Nephron (organoid): ENCODE results near the gene ZNF571.

Source experiments
- H3K27ac Mint-ChIP-seq, 3 experiments: 2 replicates each; pipeline ENCODE4 v1.8.0; 2020; ENCODE audit warnings: mixed read lengths in 3 of 3, mild to moderate bottlenecking in 2 of 3, moderate library complexity in 1 of 3
- H3K27me3 Mint-ChIP-seq: 2 replicates; pipeline ENCODE4 v1.8.0; 2021; ENCODE audit warnings: low read depth, mild to moderate bottlenecking, moderate library complexity, mixed read lengths
- H3K36me3 Mint-ChIP-seq: 2 replicates; pipeline ENCODE4 v1.8.0; 2020; ENCODE audit warnings: low read depth, mixed read lengths
- H3K4me1 Mint-ChIP-seq: 2 replicates; pipeline ENCODE4 v1.8.0; 2020; ENCODE audit warnings: mixed read lengths
- H3K4me3 Mint-ChIP-seq, 3 experiments: 2 replicates each; pipeline ENCODE4 v1.8.0; 2020; ENCODE audit warnings: mild to moderate bottlenecking in 3 of 3, mixed read lengths in 3 of 3, moderate library complexity in 2 of 3
- H3K9me3 Mint-ChIP-seq: 2 replicates; pipeline ENCODE4 v1.8.0; 2020; ENCODE audit warnings: mixed read lengths
- TF ChIP-seq, protein P1 (sequence below), 3 experiments: fragments of 200-600 bp; sonication (generic); IDR thresholded peaks; one replicate each; pipeline ENCODE4 v1.5.0; 2021; ENCODE audit warnings: antibody characterized with exemption in 3 of 3; ENCODE audit not compliant: unreplicated experiment in 3 of 3

Gene ZNF571

DNA sequence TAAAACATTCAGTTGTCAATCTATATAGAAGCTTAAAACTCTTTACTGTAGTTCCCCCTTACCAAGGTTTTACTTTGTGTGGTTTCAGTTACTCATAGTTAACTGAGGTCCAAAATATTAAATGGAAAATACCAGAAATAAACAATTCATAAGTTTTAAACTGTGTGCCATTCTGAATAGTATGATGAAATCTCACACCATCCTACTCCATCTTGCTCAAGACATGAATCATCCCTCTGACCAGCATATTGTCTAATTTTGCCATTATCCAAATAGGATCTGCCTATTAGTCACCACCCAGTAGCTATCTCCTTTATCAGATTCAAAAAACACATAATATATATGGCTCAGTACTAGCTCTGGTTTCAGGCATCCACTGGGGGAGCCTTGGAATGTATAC, 22.4 kb downstream of the ZNF571 start:
- no peak overlapping the region for H3K27ac Mint-ChIP-seq
- H3K36me3 Mint-ChIP-seq, result peaks cover 42% of the 10 kb centered on the region
- no peak overlapping the region for H3K4me3 Mint-ChIP-seq
- H3K27me3 Mint-ChIP-seq, result no peaks in the 10 kb centered on the region
- no peaks in the 10 kb centered on the region for H3K4me1 Mint-ChIP-seq
- TF ChIP-seq, protein P1, sequence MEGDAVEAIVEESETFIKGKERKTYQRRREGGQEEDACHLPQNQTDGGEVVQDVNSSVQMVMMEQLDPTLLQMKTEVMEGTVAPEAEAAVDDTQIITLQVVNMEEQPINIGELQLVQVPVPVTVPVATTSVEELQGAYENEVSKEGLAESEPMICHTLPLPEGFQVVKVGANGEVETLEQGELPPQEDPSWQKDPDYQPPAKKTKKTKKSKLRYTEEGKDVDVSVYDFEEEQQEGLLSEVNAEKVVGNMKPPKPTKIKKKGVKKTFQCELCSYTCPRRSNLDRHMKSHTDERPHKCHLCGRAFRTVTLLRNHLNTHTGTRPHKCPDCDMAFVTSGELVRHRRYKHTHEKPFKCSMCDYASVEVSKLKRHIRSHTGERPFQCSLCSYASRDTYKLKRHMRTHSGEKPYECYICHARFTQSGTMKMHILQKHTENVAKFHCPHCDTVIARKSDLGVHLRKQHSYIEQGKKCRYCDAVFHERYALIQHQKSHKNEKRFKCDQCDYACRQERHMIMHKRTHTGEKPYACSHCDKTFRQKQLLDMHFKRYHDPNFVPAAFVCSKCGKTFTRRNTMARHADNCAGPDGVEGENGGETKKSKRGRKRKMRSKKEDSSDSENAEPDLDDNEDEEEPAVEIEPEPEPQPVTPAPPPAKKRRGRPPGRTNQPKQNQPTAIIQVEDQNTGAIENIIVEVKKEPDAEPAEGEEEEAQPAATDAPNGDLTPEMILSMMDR (IDR thresholded peaks at IDR 0.05; ENCODE audit: unreplicated experiment in 3 of 3), result no peak
- peaks cover 66% of the 10 kb centered on the region for H3K9me3 Mint-ChIP-seq

DNA sequence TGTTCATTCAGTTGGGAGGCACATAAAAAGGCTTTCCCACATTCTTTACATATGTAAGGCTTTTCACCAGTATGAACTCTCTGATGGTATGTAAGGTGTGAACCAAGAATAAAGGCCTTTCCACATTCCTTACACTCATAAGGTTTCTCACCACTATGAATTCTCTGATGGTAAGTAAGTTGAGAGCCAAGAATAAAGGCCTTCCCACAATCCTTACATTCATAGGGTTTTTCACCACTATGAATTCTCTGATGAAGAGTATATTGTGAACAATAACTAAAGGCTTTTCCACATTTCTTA, 29.3 kb downstream of the ZNF571 start:
- peaks cover 85% of the 10 kb centered on the region for H3K9me3 Mint-ChIP-seq
- peaks cover 96% of the 10 kb centered on the region for H3K36me3 Mint-ChIP-seq
- no peaks in the 10 kb centered on the region for H3K4me1 Mint-ChIP-seq
- TF ChIP-seq, protein P1 (IDR thresholded peaks at IDR 0.05; ENCODE audit: unreplicated experiment in 3 of 3), result no peak
- no peak overlapping the region for H3K4me3 Mint-ChIP-seq
- no peaks in the 10 kb centered on the region for H3K27me3 Mint-ChIP-seq
- H3K27ac Mint-ChIP-seq, result no peak overlapping the region

DNA sequence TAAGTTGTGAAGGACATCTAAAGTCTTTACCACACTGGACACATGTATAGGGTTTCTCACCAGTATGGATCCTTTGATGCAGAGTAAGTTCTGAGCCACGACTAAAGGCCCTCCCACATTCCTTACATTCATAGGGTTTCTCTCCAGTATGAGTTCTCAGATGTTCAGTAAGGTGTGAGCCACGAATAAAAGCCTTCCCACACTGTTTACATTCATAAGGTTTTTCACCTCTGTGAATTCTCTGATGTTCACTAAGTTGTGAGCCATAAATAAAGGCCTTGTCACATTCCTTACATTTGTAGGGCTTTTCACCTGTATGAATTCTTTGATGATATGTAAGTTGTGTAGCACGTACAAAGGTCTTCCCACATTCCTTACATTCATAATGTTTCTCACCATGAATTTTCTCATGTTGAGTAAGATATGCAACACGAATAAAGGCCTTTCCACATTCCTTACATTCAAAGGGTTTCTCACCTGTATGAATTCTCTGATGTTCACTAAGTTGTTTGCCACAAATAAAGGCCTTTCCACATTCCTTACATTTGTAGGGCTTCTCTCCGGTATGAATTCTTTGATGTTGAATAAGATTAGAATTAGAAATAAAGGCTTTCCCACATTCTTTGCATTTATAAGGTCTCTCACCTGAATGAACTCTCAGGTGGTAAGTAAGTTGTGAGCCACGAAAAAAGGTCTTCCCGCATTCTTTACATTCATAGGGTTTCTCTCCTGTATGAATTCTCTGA, 29.8 kb downstream of the ZNF571 start:
- TF ChIP-seq, protein P1 (IDR thresholded peaks at IDR 0.05; ENCODE audit: unreplicated experiment in 3 of 3), result no peak
- no peaks in the 10 kb centered on the region for H3K4me1 Mint-ChIP-seq
- H3K9me3 Mint-ChIP-seq, result peaks cover 81% of the 10 kb centered on the region
- H3K27me3 Mint-ChIP-seq, result no peaks in the 10 kb centered on the region
- no peak overlapping the region for H3K4me3 Mint-ChIP-seq
- H3K36me3 Mint-ChIP-seq, result peaks cover 92% of the 10 kb centered on the region
- H3K27ac Mint-ChIP-seq, result no peak overlapping the region

DNA sequence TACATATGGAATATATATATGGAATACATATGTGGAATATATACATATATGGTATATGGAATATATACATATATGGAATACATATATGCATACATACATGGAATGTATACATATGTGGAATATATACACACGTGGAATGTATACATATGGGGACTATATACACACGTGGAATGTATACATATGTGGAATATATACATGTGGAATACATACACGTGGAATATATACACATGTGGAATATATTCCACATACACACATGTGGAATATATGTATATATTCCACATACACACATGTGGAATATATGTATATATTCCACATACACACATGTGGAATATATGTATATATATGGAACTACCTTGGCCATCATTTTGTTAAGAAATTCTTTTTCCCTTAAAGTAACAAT, 31.1 kb downstream of the ZNF571 start:
- Mint-ChIP-seq H3K9me3 (peaks cover 82% of the 10 kb centered on the region), H3K36me3 (peaks cover 92% of the 10 kb centered on the region), H3K27ac (no peak overlapping the region), H3K4me3 (no peak overlapping the region), H3K4me1 (no peaks in the 10 kb centered on the region), H3K27me3 (no peaks in the 10 kb centered on the region)
- TF ChIP-seq, protein P1 (IDR thresholded peaks at IDR 0.05; ENCODE audit: unreplicated experiment in 3 of 3), result no peak

DNA sequence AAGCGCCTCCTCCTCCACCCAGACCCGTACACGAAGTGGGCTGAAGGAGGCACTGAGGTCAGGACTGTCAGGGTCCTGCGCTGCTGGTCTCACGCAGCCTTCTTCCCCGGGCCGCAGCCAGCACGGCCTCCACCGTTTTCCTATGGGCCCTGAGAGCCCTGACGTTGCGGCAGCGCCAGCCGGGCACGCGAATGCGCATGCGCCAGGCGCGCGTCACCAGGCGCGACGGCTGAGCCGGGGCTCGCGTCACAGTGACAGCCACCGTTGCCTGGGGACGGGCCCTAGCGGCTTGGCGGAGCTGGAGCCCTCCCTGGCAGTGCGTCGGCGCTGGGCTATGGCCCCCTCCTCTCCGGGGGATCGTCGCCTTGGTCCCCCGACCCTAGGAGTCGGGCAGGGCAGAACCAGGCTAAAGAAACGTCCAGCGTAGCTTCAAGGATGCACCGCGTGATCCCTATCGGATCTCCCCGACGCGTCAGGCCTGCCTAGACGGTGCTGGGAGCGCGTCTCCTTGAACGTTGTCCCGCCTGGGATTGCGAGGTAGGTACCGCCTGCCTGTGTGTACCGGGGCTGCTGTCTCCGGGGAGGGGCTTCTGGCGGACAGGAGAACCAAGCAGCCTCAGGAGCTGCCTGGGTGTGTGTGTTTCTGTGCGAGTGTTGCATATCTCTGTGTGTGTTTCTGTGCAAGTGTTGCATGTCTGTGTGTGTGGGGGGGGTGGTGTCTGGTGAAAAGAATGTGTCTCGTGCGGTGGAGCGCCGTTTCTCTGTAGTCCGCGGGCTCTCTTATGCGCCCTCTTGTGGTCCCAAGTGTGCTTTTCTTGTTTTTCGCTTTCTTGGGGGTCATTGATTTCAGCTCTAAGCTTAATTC, 43.2 kb downstream of the ZNF571 start:
- Mint-ChIP-seq H3K36me3 (peaks cover 78% of the 10 kb centered on the region), H3K4me1 (no peaks in the 10 kb centered on the region), H3K9me3 (peaks cover 78% of the 10 kb centered on the region), H3K4me3 (no peak overlapping the region), H3K27me3 (peaks cover 4% of the 10 kb centered on the region), H3K27ac (no peak overlapping the region)
- TF ChIP-seq, protein P1 (IDR thresholded peaks at IDR 0.05; ENCODE audit: unreplicated experiment in 3 of 3), result no peak
